Glutamatergic neuron (in vitro differentiated cells): Measurements from ENCODE around the gene DCUN1D2. TPM values are rescaled to one million over a fixed set of nuclear protein-coding genes. Genes with fewer than 3 reads are reported as not detected.

Experiments
- DNase-seq: peaks from one replicate; pipeline ENCODE4 v3.0.0; 2022
- H3K27ac Mint-ChIP-seq: one replicate; pipeline ENCODE4 v1.8.0; 2020; ENCODE audit warnings: mild to moderate bottlenecking, mixed read lengths, inconsistent platforms; ENCODE audit not compliant: unreplicated experiment
- H3K27me3 Mint-ChIP-seq: one replicate; pipeline ENCODE4 v1.8.0; 2020; ENCODE audit warnings: mild to moderate bottlenecking, moderate library complexity, mixed read lengths, inconsistent platforms; ENCODE audit not compliant: unreplicated experiment
- H3K36me3 Mint-ChIP-seq: one replicate; pipeline ENCODE4 v1.8.0; 2020; ENCODE audit warnings: mild to moderate bottlenecking, mixed read lengths, inconsistent platforms; ENCODE audit not compliant: unreplicated experiment
- H3K4me1 Mint-ChIP-seq: one replicate; pipeline ENCODE4 v1.8.0; 2020; ENCODE audit warnings: mild to moderate bottlenecking, low read depth, mixed read lengths, inconsistent platforms; ENCODE audit not compliant: unreplicated experiment
- H3K4me3 Mint-ChIP-seq: one replicate; pipeline ENCODE4 v1.8.0; 2020; ENCODE audit warnings: mild to moderate bottlenecking, mixed read lengths, inconsistent platforms; ENCODE audit not compliant: unreplicated experiment
- H3K9me3 Mint-ChIP-seq: one replicate; pipeline ENCODE4 v1.8.0; 2020; ENCODE audit warnings: mild to moderate bottlenecking, moderate library complexity, mixed read lengths, inconsistent platforms; ENCODE audit not compliant: unreplicated experiment
- CTCF ChIP-seq: fragments of 200-600 bp; sonication (generic); IDR thresholded peaks from one replicate; pipeline ENCODE4 v1.5.0; 2021; ENCODE audit not compliant: partially characterized antibody, unreplicated experiment
- total RNA-seq: library from RNA; stranded (reverse); fragmentation: NEBNext Ultra II Directional; extraction: Animal tissue kit (Norgen Biotek cat#: 25700); gene quantifications from one replicate; pipeline ENCODE4 v1.2.1, GENCODE V29; 2021; ENCODE audit not compliant: unreplicated experiment

The DCUN1D2 gene
- total RNA-seq, 1 donor from 2014 or later, result 97.7 TPM

DNA sequence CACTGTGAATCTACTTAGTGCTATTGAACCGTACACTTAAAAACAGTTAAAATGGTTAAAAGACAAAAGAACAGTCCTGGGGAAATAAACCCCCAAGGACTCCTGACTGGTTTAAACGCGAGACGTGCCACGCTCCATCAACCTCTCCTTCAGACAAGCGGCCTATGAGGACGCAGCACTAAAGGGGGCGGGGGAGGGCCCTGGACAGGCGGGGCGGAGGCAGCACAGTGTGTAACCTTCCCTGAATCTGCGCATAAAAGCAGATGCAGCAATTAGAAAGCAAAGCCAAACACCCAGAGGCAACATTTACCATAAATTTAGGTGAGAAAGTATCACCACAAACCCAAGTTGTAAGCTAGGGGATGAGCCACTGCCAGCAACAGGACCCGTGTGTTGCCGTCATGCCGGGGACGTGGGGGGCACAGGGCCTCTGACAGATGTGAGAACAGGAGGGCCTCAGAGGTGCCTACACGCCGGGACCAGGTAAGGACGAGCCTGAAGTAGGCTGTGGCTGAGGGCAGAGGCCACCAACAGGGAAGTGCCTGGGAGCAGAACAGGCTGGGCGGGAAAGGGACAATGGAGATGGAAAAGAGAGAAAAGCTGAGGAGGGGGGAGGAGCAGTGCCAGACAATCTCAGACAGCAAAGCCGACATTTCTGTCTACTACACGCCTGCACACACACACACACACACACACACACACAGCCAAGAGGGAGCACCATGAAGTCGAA lies 21.9 kb downstream of the DCUN1D2 start:
- H3K27me3 Mint-ChIP-seq, result peaks cover 4% of the 10 kb centered on the region
- peak overlapping the region; percentile 90 for H3K27ac Mint-ChIP-seq
- H3K4me3 Mint-ChIP-seq, result peak overlapping the region; percentile 69
- peaks cover 19% of the 10 kb centered on the region for H3K4me1 Mint-ChIP-seq
- TF ChIP-seq CTCF, result no peak
- peaks cover 10% of the 10 kb centered on the region for H3K36me3 Mint-ChIP-seq
- DNase-seq, result peak; percentile 59
- no peaks in the 10 kb centered on the region for H3K9me3 Mint-ChIP-seq

- Mint-ChIP-seq H3K4me3 (peak overlapping the region; percentile 69), H3K9me3 (no peaks in the 10 kb centered on the region), H3K27ac (peak overlapping the region; percentile 90), H3K36me3 (peaks cover 5% of the 10 kb centered on the region), H3K27me3 (peaks cover 4% of the 10 kb centered on the region), H3K4me1 (peaks cover 20% of the 10 kb centered on the region)
- no peak for DNase-seq
- no peak for TF ChIP-seq CTCF
Observed at GRCh38 chr13:113468029-113468428, 22.5 kb downstream of the DCUN1D2 start.

DNA sequence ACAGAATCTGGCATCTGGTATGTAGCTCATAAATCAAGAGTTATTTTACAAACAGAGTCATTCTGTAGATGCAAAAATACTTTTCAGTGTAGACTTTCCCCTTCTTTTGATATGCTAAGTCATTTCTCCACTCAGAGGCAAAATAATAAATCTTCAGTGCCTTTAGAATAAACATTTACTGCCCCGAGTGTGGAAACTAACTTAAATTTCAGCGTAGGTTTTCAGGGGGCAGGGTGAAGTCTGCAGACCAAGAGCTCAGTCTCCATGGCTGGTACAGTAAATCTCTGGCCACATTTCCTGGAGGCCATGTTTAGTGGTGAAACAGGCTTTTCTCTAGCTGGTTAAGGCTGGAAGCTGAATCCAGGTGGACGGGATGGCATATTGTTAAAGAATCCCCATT lies 24.1 kb downstream of the DCUN1D2 start:
- no peak for TF ChIP-seq CTCF
- Mint-ChIP-seq H3K27me3 (peaks cover 2% of the 10 kb centered on the region), H3K9me3 (no peaks in the 10 kb centered on the region), H3K4me1 (peaks cover 20% of the 10 kb centered on the region), H3K27ac (no peak overlapping the region), H3K4me3 (no peak overlapping the region), H3K36me3 (peaks cover 1% of the 10 kb centered on the region)
- no peak for DNase-seq

GRCh38 chr13:113465300-113465699 lies 25.2 kb downstream of the DCUN1D2 start:
- H3K4me3 Mint-ChIP-seq, result no peak overlapping the region
- H3K27ac Mint-ChIP-seq, result no peak overlapping the region
- no peaks in the 10 kb centered on the region for H3K36me3 Mint-ChIP-seq

More at GRCh38 chr13:113465300-113465699, 25.2 kb downstream of the DCUN1D2 start:
- DNase-seq, result no peak
- Mint-ChIP-seq H3K9me3 (no peaks in the 10 kb centered on the region), H3K27me3 (peaks cover 2% of the 10 kb centered on the region), H3K4me1 (peaks cover 20% of the 10 kb centered on the region)
- no peak for TF ChIP-seq CTCF
